SK-N-MC (cell line): ENCODE data around the gene DSE.

Source experiments
- DNase-seq: peaks from one replicate; pipeline ENCODE4 v3.0.0-alpha.2; 2011; ENCODE audit warnings: low read depth, low spot score
- H3K27ac ChIP-seq: fragments of 200-600 bp; sonication (generic); 2 replicates; pipeline ENCODE4 v1.5.1; 2016; ENCODE audit warnings: mixed run types
- H3K36me3 ChIP-seq: fragments of 200-600 bp; sonication (generic); 2 replicates; pipeline ENCODE4 v1.6.1; 2017; ENCODE audit warnings: antibody characterized with exemption, low read length, mixed read lengths; ENCODE audit not compliant: insufficient read depth
- H3K4me3 ChIP-seq: fragments of 200-600 bp; sonication (generic); 2 replicates; pipeline ENCODE4 v1.5.1; 2016
- H3K9ac ChIP-seq: fragments of 200-600 bp; sonication (generic); 2 replicates; pipeline ENCODE4 v1.8.0; 2017; ENCODE audit warnings: mixed run types, mixed read lengths; ENCODE audit not compliant: insufficient read length
- H3K9me3 ChIP-seq: fragments of 200-600 bp; sonication (generic); 2 replicates; pipeline ENCODE4 v1.6.1; 2017; ENCODE audit warnings: low read depth, mild to moderate bottlenecking, antibody characterized with exemption, low read length, moderate library complexity, mixed read lengths
- EZH2 ChIP-seq: fragments of 200-600 bp; sonication (generic); IDR thresholded peaks from one replicate; pipeline ENCODE4 v1.6.1; 2017; ENCODE audit warnings: antibody characterized with exemption
- FOXP2 ChIP-seq: optimal IDR thresholded peaks from 2 replicates; pipeline ENCODE3; 2011; ENCODE audit warnings: mild to moderate bottlenecking, moderate library complexity; ENCODE audit not compliant: insufficient read depth; ENCODE audit errors: extremely low read length, control extremely low read depth
- POLR2AphosphoS5 ChIP-seq: IDR thresholded peaks from 2 replicates; pipeline ENCODE4 v1.6.1; 2012; ENCODE audit warnings: mild to moderate bottlenecking, low read depth, low read length, borderline replicate concordance

Gene DSE

DNA sequence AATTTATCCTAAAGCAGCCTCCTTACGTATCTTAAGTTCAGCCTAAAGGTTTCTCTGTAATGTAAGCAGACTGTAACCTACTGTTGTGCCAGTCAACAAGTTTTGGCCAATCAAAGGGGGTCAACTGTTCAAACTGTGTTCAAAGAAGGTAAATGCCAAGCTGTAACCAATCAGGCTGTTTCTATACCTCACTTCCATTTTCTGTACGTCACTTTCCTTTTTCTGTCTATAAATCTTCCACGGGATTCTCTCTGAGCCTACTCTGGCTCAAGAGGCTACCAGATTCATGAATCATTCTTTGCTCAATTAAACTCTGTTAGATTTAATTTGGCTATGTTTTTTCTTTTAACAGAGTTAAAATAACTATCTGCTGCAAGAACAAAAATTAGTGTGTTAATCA lies 85.4 kb downstream of the DSE start:
- no peak overlapping the region for H3K27ac ChIP-seq
- H3K36me3 ChIP-seq = no peaks in the 10 kb centered on the region
- H3K4me3 ChIP-seq = no peak overlapping the region
- no peak overlapping the region for H3K9ac ChIP-seq
- DNase-seq = no peak
- TF ChIP-seq EZH2 (no peak), POLR2AphosphoS5 (no peak), FOXP2 (no peak)
- no peaks in the 10 kb centered on the region for H3K9me3 ChIP-seq

GRCh38 chr6:116456927-116457326 lies 86.2 kb downstream of the DSE start:
- no peak overlapping the region for H3K27ac ChIP-seq
- H3K36me3 ChIP-seq = no peaks in the 10 kb centered on the region
- H3K9ac ChIP-seq = no peak overlapping the region
- no peaks in the 10 kb centered on the region for H3K9me3 ChIP-seq
- no peak overlapping the region for H3K4me3 ChIP-seq
- TF ChIP-seq POLR2AphosphoS5 = no peak
- TF ChIP-seq FOXP2 = no peak
- no peak for TF ChIP-seq EZH2
- DNase-seq = no peak

GRCh38 chr6:116458264-116458663 lies 87.5 kb downstream of the DSE start:
- Histone ChIP-seq H3K4me3 (no peak overlapping the region), H3K36me3 (no peaks in the 10 kb centered on the region), H3K9ac (no peak overlapping the region), H3K9me3 (no peaks in the 10 kb centered on the region), H3K27ac (no peak overlapping the region)
- no peak for DNase-seq
- no peak for TF ChIP-seq EZH2
- no peak for TF ChIP-seq POLR2AphosphoS5
- no peak for TF ChIP-seq FOXP2

- DNase-seq = no peak
- Histone ChIP-seq H3K9me3 (no peaks in the 10 kb centered on the region), H3K36me3 (no peaks in the 10 kb centered on the region), H3K4me3 (no peak overlapping the region), H3K9ac (no peak overlapping the region), H3K27ac (no peak overlapping the region)
- TF ChIP-seq FOXP2 (no peak), EZH2 (no peak), POLR2AphosphoS5 (no peak)
These were observed 89.2 kb downstream of the DSE start for GRCh38 chr6:116459927-116460326.

DNA sequence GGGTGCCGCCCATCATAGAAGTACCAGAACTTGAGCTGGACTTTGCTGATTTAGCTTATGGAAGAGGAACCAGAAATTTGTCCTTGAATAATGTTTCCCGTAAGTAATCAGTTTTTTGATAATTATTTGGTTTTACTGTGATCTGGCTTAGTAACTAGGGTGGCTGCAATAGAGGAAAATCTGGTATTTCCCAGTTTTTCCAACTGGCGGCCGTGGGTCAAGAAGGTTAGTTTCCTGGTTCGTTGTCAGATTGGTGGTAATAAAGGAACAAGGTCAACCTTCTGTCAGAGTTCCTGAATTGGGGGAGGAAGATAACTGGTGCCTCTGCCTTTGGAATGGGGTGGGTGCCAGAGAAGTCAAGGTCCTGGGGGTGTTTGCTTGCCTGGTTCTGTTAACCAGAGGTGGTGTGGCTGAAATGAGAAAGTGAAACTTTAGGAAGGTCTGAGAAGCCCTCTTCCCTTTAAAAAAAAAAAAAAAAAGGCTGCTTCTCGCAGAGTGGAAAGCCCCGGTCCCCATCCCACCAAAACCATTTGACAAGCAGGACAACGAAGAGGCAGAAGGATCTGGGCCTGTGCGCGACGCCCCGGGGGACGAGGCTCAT lies 90.7 kb downstream of the DSE start, which contains the start of gene CALHM6:
Gene CALHM6 (plus strand): TSS at position 45 of the 601 bp plus-strand sequence. CDS start 555 bp downstream, at position 600.
- no peak for DNase-seq
- TF ChIP-seq POLR2AphosphoS5 (no peak), FOXP2 (no peak), EZH2 (no peak)
- H3K36me3 ChIP-seq = no peaks in the 10 kb centered on the region
- H3K4me3 ChIP-seq = no peak within 1 kb of the TSS
- no peaks in the 10 kb centered on the region for H3K9me3 ChIP-seq
- no peak within 1 kb of the TSS for H3K9ac ChIP-seq
- no peak within 1 kb of the TSS for H3K27ac ChIP-seq

DNA sequence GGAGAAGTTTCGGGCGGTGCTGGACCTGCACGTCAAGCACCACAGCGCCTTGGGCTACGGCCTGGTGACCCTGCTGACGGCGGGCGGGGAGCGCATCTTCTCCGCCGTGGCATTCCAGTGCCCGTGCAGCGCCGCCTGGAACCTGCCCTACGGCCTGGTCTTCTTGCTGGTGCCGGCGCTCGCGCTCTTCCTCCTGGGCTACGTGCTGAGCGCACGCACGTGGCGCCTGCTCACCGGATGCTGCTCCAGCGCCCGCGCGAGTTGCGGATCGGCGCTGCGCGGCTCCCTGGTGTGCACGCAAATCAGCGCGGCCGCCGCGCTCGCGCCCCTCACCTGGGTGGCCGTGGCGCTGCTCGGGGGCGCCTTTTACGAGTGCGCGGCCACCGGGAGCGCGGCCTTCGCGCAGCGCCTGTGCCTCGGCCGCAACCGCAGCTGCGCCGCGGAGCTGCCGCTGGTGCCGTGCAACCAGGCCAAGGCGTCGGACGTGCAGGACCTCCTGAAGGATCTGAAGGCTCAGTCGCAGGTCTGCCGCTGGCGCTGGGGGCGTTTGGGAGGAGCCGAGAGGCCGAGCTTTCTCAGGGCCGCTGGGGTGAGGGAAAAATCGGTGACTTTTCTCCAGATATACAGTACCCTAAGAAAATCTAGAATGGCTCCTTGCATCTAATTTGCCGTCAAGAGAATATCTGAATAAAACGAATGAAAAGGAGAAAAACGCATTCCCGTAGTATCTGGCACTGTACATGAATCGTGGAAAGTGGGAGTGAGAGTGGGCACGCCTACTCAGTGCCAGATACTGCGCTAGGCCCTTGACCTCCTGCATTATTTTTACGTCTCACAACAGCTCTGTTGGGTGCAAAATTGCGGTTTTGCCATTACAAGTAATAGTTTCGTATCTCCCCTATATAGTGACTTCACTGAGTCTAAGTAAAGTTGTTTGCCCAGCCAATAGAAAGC lies 91.5 kb downstream of the DSE start:
- TF ChIP-seq EZH2 (no peak), FOXP2 (no peak), POLR2AphosphoS5 (no peak)
- H3K27ac ChIP-seq = no peak overlapping the region
- H3K9ac ChIP-seq = no peak overlapping the region
- H3K36me3 ChIP-seq = no peaks in the 10 kb centered on the region
- H3K4me3 ChIP-seq = no peak overlapping the region
- H3K9me3 ChIP-seq = no peaks in the 10 kb centered on the region
- DNase-seq = no peak

DNA sequence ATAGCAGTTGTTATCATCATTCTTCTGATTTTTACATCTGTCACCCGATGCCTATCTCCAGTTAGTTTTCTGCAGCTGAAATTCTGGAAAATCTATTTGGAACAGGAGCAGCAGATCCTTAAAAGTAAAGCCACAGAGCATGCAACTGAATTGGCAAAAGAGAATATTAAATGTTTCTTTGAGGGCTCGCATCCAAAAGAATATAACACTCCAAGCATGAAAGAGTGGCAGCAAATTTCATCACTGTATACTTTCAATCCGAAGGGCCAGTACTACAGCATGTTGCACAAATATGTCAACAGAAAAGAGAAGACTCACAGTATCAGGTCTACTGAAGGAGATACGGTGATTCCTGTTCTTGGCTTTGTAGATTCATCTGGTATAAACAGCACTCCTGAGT lies 92.6 kb downstream of the DSE start:
- DNase-seq = no peak
- TF ChIP-seq FOXP2 = no peak
- TF ChIP-seq EZH2 = no peak
- TF ChIP-seq POLR2AphosphoS5 = no peak

DNA sequence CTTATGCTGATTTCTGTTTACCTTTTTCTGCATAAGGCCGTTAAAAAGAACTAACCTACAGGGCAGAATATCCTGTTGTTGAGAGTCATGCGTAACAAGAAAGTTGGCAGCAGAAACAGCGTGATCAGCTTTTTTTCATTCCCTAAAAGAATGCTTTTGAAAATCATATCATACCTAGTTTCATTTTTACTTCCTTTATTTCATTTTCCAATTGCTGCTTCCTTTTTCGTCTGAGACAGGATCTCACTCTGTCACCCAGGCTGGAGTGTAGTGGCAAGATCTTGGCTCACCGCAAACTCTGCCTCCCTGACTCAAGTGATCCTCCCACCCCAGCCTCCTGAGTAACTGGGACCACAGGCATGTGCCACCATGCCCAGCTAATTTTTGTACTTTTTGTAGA lies 94.5 kb downstream of the DSE start:
- Histone ChIP-seq H3K27ac (no peak overlapping the region), H3K9ac (no peak overlapping the region), H3K9me3 (no peaks in the 10 kb centered on the region), H3K4me3 (no peak overlapping the region), H3K36me3 (no peaks in the 10 kb centered on the region)
- TF ChIP-seq FOXP2 = no peak
- no peak for TF ChIP-seq EZH2
- TF ChIP-seq POLR2AphosphoS5 = no peak
- no peak for DNase-seq

More for the DNA sequence above, 92.6 kb downstream of the DSE start:
- no peaks in the 10 kb centered on the region for H3K9me3 ChIP-seq
- H3K27ac ChIP-seq = no peak overlapping the region
- H3K4me3 ChIP-seq = no peak overlapping the region
- no peaks in the 10 kb centered on the region for H3K36me3 ChIP-seq
- no peak overlapping the region for H3K9ac ChIP-seq

GRCh38 chr6:116467096-116467495 lies 96.3 kb downstream of the DSE start:
- TF ChIP-seq FOXP2 (no peak), EZH2 (no peak), POLR2AphosphoS5 (no peak)
- Histone ChIP-seq H3K27ac (no peak overlapping the region), H3K9me3 (no peaks in the 10 kb centered on the region), H3K4me3 (no peak overlapping the region), H3K9ac (no peak overlapping the region), H3K36me3 (no peaks in the 10 kb centered on the region)
- DNase-seq = no peak
